Measurements from ENCODE around the gene ADGRB3.
"Not testable (repeated sequence)": the region's sequence is repeated elsewhere in the genome, so short reads cannot be mapped to it uniquely, and the experiment has no call there.

The ADGRB3 gene

GRCh38 chr6:68978411-68978810, 343.3 kb downstream of the ADGRB3 start:
- no peak overlapping the region for H3K4me3 ChIP-seq (replicated peaks; ENCODE audit: low read depth, low read length)
- TF ChIP-seq CTCF (IDR thresholded peaks at IDR 0.05; ENCODE audit: low read depth, low read length, missing control alignments) = no peak
- DNase-seq (ENCODE audit: extremely low read depth, low read depth) = no peak

- DNase-seq (ENCODE audit: extremely low read depth, low read depth); H3K4me3 ChIP-seq (replicated peaks; ENCODE audit: low read depth, low read length): not testable (repeated sequence)
Measured at GRCh38 chr6:68981668-68982067, 346.6 kb downstream of the ADGRB3 start.

GRCh38 chr6:68988698-68989097, 353.6 kb downstream of the ADGRB3 start:
- H3K4me3 ChIP-seq (replicated peaks; ENCODE audit: low read depth, low read length) = no peak overlapping the region
- no peak for DNase-seq (ENCODE audit: extremely low read depth, low read depth)
- no peak for TF ChIP-seq CTCF (IDR thresholded peaks at IDR 0.05; ENCODE audit: low read depth, low read length, missing control alignments)

GRCh38 chr6:68990317-68990716, 355.2 kb downstream of the ADGRB3 start:
- no peak for DNase-seq (ENCODE audit: extremely low read depth, low read depth)
- H3K4me3 ChIP-seq (replicated peaks; ENCODE audit: low read depth, low read length) = no peak overlapping the region
- no peak for TF ChIP-seq CTCF (IDR thresholded peaks at IDR 0.05; ENCODE audit: low read depth, low read length, missing control alignments)

- TF ChIP-seq CTCF (IDR thresholded peaks at IDR 0.05; ENCODE audit: low read depth, low read length, missing control alignments) = no peak
- no peak overlapping the region for H3K4me3 ChIP-seq (replicated peaks; ENCODE audit: low read depth, low read length)
- DNase-seq (ENCODE audit: extremely low read depth, low read depth) = no peak
Measured at GRCh38 chr6:68993911-68994310, 358.8 kb downstream of the ADGRB3 start.

GRCh38 chr6:68994521-68994920, 359.4 kb downstream of the ADGRB3 start:
- no peak for DNase-seq (ENCODE audit: extremely low read depth, low read depth)
- no peak for TF ChIP-seq CTCF (IDR thresholded peaks at IDR 0.05; ENCODE audit: low read depth, low read length, missing control alignments)
- H3K4me3 ChIP-seq (replicated peaks; ENCODE audit: low read depth, low read length) = no peak overlapping the region

- H3K4me3 ChIP-seq (replicated peaks; ENCODE audit: low read depth, low read length) = no peak overlapping the region
- DNase-seq (ENCODE audit: extremely low read depth, low read depth) = no peak
- no peak for TF ChIP-seq CTCF (IDR thresholded peaks at IDR 0.05; ENCODE audit: low read depth, low read length, missing control alignments)
Measured at GRCh38 chr6:69005199-69005598, 370.1 kb downstream of the ADGRB3 start.
